HT1080 (cell line): ENCODE measurements around the gene NRIP3. TPM values are rescaled to one million over a fixed set of nuclear protein-coding genes. Genes with fewer than 3 reads are reported as not detected.
"Not testable (repeated sequence)": the region's sequence is repeated elsewhere in the genome, so short reads cannot be mapped to it uniquely, and the experiment has no call there.

Experiments used
- DNase-seq: peaks from one replicate; pipeline ENCODE4 v3.0.0-alpha.2; 2015; ENCODE audit warnings: low read depth
- total RNA-seq: library from RNA; depleted of rRNA; stranded (reverse); fragments of >200 nt; shearing (Covaris generic); gene quantifications from 2 replicates; pipeline ENCODE4 v1.2.3, GENCODE V29; 2014

The NRIP3 gene
- total RNA-seq, 1 experiment from 2014 or later, result 52.6 TPM

DNA sequence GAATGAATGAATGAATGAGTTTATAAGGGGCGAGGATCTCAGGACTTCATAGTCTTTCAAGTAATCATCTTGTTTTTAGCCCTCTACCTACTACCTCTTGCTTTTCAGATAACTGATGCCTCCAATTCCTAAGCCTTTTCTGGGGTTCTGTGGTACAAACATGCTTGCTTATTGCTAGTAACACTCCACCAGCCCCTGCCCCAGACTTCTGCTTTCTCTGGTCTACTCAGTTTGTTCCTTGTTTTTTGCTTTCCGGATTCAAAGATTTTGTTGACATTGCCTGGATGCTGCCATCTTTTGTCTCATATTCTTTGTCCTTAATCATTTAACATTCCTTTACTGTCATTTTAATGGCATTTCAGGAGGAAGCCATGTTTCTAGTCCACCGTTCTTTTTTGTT lies 30.7 kb downstream of the NRIP3 start:
- DNase-seq, result no peak

DNA sequence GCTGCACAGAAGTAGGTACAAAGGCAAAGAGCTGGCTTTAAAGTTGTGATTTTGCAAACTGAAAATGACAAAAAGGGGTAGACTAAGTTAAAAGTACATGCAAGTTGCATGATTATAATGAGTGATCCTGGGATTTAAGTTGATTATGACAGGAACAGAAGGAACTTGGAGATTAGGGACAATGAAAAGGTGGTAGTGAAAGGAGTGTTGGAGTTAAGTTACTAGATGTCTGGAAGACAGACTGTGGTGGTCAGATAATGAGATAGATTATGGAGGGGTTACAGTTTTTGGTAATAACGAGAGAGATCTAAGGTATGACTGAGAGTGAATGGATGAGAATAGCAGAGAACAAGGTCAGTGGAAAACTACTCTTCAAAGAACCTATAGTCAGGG lies 31.9 kb downstream of the NRIP3 start:
- no peak for DNase-seq

DNA sequence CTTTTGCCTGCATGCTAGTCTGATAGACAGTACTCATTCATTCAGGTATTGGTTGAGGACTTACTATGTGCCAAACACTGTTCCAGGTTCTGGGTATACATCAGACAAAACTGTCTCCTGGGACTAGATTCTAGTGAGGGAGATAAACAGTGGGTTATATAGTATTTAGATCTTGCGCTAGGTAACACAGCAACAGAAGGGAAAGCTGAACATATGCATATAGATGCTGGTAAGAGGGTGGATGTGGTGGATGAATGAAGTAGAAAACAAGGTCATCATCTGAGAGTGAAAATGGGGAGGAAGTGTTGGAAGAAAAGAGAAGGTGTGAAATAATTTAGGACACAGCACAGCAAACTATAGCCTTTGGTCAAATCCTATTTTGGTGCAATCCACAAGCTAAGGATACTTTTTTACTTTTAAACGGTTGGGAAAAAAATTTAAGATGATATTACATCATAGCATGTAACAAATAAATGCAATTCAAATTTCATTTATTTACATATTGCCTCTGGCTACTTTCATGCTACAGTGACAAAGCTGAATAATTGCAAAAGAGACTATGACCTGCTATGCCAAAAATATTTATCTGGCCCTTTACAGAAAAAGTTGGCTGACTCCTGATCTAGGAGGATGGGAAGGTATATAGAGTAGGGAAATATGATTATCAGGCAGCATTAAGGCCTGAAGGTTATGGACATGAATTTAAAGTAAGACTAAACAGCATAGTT lies 32.4 kb downstream of the NRIP3 start:
- no peak for DNase-seq

DNA sequence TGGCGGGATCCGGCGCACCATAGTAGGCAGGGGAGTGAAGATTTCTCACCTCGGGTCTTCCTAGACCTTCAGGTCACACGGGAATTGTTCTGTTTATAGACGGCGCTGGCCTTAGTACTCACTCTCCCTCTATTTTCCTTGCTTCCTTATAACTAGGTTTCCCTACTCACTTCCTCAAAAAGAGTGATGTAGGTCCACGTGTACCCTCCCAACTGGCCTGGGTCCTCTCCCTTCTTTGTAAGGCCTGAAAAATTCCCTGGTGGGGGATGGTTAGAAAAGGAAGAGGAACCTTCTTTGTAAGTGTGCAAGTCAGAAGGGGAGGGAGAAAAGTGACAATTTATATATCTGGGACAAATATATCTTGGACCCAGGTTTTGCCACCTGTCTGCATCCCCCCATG lies 36.6 kb downstream of the NRIP3 start:
- DNase-seq, result no peak

DNA sequence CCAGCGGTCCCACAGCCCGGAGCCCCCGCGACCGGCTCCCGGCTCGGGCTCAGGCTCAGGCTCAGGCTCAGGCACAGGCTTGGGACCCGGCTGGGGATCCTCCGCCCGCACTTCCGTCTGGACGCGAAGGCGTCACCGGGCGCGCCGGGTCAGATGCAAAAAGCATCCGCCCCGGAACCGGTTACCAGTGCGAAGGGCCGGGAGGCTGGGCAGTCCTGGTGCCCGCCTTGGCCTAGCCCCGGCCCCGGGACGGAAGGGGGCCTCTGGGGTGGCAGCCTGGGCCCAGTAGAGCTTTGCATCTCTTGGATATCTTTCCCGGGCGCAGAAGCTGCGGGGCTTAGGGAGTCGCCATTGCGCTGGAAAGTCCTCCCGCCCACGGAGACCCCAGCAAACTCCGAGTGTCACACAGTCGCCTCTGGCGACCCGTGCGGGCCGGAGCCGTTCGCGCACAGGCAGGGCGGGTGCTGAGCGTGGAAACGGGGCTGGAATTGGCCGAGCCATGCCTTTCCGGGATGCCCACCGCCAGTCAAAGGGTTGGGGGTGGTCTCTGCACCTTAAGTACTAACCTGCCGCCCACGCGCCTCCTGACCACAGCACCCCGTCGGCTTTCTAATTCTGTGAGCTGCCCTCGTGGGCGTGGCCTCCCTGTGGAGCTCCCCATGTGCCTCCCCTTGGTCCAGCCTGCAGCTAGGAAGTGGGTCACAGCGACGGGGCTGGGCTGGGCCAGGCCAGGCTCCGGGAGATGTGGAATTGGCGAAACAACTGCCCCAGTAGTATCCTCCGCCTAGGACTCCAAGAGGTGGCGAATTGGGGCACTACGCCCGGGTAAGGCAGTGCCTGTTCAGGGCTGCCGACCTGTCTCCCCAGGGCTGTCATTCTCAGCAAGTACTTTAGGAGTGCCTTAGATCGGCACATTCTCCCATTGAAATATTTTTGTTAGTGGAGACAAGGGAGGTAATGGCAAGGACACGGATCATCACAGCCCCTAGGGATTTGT lies 39.2 kb downstream of the NRIP3 start, which contains the start of gene TMEM9B:
Gene TMEM9B (minus strand): TSS at position 119 of the 997 bp plus-strand sequence. CDS start 129 bp downstream, outside the sequence.
- DNase-seq, result peak; percentile 91

DNA sequence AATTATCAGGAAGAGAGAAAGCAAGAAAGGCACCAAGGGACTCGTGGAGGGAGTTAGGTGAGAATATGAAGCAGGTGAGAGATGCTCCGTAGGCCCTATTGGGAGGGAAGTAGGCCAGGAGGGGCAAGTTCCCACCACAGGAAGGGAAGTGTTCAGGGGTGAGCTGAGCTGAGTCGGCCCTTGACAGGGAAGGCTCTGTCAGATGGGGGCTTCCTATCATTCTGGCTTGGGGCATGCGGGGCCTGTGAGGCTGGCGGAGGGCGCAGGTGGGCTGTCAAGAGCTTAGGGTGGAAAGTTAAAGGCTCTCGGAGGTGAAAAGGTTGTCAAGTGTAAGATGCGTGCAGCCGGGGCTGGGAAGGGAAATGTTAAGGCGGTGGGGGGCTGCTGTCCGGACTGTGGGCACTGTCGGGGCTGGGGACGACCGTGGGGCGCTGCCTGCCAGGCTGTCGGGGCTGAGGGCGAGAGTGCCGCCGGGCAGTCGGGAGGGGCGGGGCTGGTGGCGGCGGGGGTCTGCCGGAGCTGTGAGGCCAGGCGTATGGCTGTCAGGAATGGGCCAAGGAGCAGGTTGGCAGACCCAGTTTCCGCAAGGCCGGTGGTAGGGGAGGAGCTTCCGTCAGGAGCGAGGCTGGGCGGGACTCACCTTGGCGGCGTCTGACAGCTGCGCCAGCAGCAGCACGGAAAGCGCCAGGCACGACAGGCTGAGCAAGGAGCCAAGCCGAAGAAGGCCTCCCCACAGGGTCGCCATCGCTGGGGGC lies 40.1 kb downstream of the NRIP3 start:
- DNase-seq, result no peak

DNA sequence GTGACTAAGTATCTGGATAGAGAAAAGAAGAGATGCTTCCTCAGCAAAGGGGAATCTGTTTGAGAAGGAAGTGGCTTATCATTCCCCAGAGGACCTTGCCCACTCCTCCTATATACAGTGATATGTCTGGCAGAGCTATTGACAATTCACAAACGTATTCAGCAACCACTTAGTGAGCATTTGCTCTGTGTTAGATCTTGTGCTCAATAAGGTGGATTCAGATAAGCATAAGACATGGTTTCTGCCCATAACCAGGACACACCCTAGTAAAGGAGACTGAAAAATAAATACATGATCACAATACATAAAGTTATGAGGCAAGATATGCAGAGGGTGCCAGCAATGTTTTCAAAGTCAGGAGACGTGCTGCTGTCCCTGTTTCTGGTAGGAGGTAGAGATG lies 41.0 kb downstream of the NRIP3 start:
- no peak for DNase-seq

DNA sequence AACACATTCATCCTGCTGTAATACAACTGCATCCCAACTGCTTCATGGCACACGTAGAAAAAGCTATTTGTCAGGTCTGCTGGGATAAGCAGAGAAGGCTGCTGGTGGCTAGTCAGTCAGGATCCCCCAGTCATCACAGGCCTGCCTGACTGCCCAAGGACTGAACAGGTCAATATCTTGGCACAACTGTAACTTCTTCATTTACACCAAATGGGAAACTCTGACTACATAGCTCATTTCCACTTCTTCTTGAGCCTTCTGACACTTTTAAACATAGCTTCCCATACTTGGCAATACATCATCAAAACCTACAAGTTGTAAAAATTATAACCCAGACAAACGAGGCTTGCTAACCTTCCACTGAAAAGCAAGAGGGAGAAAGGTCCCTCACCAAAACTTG lies 42.4 kb downstream of the NRIP3 start:
- no peak for DNase-seq

DNA sequence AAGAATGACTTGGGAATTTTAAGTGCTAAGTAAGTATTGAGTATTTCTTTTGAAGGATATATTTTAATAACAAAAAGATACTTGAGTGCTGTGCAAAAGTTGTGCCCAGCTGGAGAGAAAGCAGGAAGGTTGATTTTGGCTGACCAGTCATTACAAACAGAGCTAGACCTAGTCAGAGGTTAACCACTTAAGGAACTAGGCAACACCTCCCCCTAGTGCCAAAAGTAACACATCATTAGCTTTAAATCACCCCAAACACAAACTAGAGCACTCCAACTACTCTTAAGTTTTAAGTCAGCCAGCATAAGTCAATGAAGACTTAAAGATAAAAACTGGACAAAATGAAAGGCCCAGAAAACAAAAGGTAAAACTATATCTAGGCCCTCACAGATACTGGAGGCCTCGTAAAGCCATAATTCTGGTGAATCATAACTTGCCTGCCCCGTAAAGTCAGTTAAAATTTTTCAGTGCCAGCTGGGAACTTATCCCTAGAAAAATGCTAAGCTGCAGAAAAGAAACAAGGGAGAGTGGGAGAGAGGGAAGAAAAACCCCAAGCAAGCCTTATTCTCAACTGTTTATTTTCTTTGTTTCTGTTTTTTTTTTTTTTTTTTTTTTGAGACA lies 44.1 kb downstream of the NRIP3 start:
- DNase-seq, result peak; percentile 75

DNA sequence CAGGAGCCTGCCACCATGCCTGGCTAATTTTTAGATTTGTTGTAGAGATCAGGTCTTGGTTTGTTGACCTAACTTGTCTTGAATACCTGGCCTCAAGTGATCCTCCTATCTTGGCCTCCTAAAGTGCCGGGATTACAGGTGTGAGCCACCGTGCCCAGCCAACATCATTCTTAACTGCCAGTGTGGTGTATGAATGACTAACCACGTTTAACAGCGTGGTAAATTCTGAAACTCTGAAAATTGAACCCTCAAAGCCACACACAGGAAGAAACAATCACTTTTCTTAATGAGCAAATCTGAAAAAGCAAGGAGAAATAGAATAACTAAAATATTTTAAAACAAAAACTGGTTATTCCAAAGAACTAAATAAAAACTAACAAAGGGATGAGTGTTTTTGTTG lies 46.9 kb downstream of the NRIP3 start:
- no peak for DNase-seq

DNA sequence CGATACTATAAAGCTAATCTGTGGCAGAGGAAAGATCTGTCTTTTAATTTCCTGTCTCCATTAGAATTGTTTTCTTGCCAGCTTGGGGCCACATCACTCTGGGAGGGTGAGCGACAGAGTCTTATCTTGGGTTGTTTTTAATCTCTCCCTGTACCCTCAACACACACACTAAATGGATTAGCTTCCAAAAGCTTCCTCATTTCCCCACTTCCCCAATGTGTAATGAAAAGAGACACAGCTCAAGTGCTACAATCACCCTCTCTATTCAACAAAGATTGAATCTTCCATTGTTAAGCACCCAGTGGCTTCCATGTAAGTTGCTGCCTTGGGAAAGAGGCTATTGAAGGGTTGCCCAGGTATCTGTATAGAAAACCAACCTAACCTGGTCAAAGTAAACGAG lies 54.9 kb downstream of the NRIP3 start:
- DNase-seq, result no peak

DNA sequence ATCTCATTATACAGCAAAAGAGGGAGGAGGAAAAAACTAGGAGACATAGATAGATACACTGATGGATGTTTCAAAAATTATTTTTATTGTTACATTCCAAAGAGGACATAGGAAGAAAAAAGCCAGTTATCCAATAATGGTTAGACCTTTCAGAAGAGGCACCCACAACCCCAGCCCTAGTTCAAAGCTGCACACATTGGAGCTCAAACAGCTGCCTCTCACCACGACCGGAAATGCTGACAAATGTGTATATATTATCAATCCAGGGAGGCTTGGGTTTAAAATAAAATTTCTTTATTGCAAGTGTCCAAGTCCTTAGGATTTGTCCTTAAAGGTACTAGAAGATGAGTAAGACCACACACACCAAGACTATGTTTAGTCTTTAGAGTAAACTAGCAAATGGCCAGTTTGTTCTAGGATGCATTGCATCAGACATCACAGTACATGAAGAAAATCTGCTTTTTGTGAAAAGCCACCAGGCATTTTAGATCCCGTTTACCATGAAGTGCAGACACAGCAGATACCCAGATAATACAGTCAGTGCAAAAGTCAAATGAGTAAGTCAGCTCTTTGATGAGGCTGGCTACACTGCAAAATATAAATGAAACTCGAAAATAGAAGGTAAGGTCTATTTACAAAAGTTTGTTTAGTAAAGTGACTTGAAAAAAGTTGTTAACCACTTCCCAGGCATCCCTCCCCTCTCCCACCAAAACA lies 56.4 kb downstream of the NRIP3 start:
- no peak for DNase-seq

DNA sequence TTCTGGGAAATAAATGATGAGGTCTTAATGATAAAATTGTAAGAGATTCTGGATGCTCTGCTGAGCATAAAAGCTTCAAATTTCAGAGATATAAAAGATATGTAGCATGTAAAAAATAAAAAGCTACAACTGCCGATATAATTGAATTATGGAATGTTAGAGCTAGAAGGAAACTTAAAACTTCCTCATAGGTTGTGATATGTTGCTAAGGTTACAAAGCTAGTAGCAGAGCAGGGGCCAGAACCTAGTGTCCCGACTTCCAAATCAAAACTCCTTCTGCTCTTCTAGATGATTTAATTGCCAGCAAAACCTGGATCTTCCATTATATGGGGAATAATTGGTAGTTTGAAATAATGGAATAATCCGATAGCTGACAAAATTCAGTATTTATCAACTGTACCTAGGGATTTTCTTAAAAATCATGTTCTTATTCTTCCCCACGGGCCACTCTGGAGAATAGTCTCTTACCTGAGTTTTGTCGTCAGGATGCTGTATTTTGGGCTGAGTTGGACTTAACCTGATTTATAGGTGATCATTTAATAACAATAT lies 61.2 kb downstream of the NRIP3 start, which contains the start of gene ASCL3:
Gene ASCL3 (minus strand): TSS at position 499 of the 549 bp plus-strand sequence. CDS start 4,855 bp downstream, outside the sequence.
- no peak for DNase-seq

DNA sequence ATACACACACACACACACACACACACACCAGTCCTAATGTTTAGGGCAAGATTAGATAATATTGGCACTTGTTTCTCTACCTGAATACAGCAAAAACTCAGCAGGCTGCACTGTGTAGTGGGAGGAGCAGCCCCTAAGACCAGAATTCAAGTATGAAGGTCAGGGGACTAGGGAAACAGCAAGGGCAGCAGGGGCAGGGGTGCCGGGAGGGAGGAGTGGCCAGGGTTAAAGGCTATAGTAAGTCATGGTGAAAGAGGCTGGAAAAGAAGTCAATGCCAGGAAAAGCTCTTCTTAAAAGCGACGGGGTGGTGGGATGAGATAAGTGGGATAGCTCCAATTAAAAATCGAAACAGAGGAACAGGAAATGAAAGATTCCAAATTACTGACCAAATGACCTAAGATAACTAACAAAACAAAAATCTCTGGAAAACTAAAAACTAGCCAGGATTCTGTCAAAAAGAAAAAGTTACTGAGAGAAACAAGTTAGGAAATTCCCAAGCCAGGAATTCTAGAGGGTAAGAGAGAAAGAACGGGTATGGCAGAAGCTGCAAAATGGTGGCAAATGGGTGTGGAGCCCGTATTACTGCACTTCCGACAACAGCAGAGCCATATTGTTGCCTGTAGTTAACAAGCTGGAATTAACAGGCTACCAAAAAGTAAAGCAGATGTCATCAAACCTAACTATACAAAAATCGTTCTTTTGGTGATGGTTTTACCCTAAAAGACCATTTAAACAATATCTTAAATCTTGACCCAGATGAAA lies 62.3 kb downstream of the NRIP3 start:
- no peak for DNase-seq

DNA sequence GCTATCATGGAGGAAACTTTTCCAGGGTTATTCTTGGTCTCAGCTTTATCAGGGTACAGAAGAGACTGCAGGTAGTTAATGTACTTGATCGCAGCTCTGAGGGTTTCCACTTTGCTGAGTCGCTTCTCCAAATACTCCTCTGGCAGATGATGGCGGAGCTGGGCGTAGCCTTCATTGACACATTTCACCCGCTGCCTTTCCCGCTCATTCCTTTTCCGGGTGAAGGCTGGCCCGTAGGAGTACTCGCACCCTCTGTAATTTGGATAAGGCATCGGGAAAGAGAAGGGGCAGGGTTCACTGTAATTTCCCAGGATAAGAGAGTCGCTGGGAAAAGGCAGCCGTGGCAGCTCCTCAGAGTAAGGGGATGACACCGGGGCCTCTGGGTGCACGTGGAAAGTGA lies 66.1 kb downstream of the NRIP3 start:
- no peak for DNase-seq

DNA sequence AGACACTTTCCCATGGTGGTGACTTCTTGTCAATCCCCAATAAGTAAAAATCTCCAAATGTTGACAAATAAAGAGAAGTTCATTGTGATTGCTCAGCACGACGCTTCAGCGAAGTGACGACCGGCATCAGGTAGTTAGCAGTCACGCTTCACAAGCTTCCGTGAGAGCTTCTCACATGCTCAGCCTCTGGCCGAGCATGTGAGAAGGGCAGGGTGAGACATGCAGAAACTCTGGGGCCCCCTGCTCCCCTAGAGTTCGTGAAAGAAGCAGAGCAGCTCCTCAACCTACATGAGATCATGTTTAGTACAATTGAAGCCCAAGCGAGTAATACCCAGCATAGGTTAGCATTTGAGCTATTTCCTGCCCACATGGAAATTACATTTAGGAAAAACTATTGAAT lies 66.6 kb downstream of the NRIP3 start:
- DNase-seq, result no peak

DNA sequence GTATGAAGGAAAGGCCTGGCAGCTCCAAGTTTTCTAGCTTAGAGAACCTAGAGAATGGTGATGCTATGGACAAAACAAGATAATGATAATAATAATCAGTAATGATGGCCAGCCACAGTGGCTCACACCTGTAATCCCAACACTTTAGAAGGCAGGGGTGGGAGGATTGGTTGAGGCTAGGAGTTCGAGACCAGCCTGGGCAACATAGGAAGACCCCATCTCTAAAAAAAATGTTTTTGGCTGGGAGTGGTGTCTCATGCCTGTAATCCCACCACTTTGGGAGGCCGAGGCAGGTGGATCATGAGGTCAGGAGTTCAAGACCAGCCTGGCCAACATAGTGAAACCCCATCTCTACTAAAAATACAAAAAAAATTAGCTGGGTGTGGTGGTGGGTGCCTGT lies 68.0 kb downstream of the NRIP3 start:
- not testable (repeated sequence) for DNase-seq

DNA sequence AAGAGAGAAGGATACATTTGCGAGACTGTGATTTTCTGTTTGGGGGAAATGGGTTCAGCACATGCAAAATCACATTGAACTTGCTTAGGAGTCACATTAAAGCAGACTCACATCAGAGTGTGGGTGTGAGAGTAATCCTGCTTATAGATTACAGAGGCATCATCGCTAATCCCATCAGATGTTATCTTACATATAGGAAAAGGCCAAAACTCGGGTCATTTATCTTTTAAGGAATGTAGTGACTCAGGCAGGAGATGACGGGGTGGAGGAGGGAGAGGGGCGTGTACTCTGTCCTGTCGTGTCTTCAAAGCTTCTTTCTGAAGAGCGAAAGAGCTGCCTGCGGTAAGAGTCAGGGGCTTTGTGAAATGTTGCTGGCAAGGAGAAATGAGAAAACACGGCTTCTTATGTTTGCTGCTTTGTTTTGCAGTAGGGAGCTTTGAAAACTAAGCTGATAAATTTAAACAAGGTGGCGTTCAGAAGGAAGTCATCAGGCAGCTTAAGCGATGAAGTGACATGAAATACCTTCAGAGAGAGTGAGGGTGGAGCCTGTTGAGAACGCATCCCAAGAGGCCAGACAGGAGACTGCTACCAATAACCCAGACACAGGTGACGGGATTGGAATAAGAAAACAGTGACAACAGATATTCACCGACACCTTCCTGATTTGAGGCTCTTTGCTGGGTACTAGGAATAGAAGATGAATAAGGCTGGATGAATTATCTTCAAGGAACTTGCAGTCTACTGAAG lies 68.9 kb downstream of the NRIP3 start:
- peak; percentile 69 for DNase-seq

DNA sequence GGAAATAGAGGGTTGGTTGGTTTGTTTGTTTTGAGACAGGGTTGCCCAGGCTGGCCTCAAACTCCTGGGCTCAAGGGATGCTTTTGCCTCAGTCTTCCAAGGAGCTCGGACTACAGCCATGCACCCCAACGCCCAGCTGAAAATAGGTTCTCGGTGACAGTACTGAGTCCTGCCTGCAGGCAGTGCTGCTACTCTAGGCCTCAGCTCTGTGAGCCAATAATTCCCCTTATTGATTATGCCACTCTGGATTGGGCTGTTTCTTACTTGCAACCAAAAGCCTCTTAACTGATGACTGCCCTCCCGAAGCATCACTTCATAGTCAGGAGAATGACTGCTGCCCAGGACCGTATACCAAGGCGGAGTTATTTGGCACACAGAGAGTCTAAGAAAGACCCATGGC lies 69.9 kb downstream of the NRIP3 start:
- DNase-seq, result no peak
